ENCODE data around the gene THOC5.
"Not testable (repeated sequence)": the region's sequence is repeated elsewhere in the genome, so short reads cannot be mapped to it uniquely, and the experiment has no call there.

Gene THOC5

DNA sequence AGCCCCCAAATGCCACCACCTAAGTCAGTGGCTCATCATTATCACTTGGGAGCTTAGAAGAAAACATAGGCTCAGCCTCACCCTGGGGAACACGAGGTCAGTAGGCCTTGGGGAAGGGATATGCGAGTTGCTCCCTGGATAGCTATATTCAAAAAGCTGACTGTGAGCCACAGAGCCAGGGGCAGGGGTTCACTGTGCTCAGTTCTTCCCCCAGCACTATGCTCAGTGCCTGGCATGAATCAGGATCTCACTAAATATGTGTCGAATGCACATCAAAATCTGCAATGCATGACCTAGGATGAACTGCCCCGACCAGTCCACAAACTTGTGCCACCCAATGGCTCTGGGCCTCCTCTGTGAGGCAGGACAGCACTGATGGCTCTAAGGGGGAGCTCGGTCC, 35.1 kb downstream of the THOC5 start:
- Mint-ChIP-seq H3K4me3 (no peak overlapping the region), H3K27me3 (no peaks in the 10 kb centered on the region), H3K36me3 (ENCODE audit: insufficient read depth) (peaks cover 68% of the 10 kb centered on the region), H3K9me3 (no peaks in the 10 kb centered on the region), H3K27ac (ENCODE audit: low read depth) (no peak overlapping the region), H3K4me1 (no peaks in the 10 kb centered on the region)
- ATAC-seq (replicated peaks; ENCODE audit: extremely low read depth, poor library complexity, severe bottlenecking) = no peak
- DNase-seq (ENCODE audit: low spot score in 2 of 2) = no peak

GRCh38 chr22:29517215-29517908, 36.2 kb downstream of the THOC5 start:
- Mint-ChIP-seq H3K27me3 (no peaks in the 10 kb centered on the region), H3K27ac (ENCODE audit: low read depth) (no peak overlapping the region), H3K36me3 (ENCODE audit: insufficient read depth) (peaks cover 64% of the 10 kb centered on the region), H3K4me1 (no peaks in the 10 kb centered on the region), H3K9me3 (no peaks in the 10 kb centered on the region), H3K4me3 (no peak overlapping the region)
- DNase-seq (ENCODE audit: low spot score in 2 of 2) (no peak), ATAC-seq (replicated peaks; ENCODE audit: extremely low read depth, poor library complexity, severe bottlenecking) (no peak)

GRCh38 chr22:29512031-29512430, 41.5 kb downstream of the THOC5 start:
- H3K36me3 Mint-ChIP-seq (ENCODE audit: insufficient read depth) = peaks cover 62% of the 10 kb centered on the region
- ATAC-seq (replicated peaks; ENCODE audit: extremely low read depth, poor library complexity, severe bottlenecking) (no peak), DNase-seq (ENCODE audit: low spot score in 2 of 2) (no peak)
- H3K4me3 Mint-ChIP-seq = no peak overlapping the region
- H3K27me3 Mint-ChIP-seq = no peaks in the 10 kb centered on the region
- no peaks in the 10 kb centered on the region for H3K9me3 Mint-ChIP-seq
- no peaks in the 10 kb centered on the region for H3K4me1 Mint-ChIP-seq
- no peak overlapping the region for H3K27ac Mint-ChIP-seq (ENCODE audit: low read depth)

DNA sequence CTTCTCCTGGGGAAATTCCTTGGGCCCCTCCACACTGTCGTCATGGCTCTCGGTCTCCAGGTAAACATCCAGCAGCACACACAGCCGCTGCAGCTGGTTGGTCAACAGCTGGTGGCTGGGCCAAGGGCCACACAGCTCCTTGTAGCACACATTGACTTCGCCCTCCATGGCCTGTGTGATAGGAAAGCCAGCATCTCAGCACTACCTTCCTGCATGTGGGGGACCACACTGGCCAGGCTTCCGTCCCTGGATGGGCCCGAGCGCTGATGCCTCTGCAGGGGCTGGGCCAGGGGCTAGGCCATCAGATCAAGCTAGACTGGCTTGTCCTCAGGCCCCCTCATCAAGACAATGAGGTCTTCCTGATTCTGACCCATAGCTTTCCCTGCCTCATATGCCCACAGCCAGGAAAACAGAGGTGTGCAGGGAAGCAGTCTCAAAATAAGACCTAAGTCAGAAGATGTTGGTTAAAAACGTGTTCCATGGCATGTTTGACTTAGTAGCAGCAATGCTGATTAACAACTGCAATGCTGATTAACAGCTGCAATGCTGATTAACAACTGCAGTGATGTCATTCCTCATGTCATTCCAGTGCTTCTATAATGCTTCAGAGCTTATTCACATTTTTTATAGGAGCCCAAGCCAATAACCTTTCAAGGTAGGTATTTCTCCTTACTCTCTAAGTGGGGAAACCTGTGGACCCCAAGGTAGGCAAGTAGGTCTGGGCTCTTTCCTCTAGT, 42.3 kb downstream of the THOC5 start:
- Mint-ChIP-seq H3K9me3 (no peaks in the 10 kb centered on the region), H3K4me3 (no peak overlapping the region), H3K27ac (ENCODE audit: low read depth) (no peak overlapping the region), H3K4me1 (no peaks in the 10 kb centered on the region), H3K36me3 (ENCODE audit: insufficient read depth) (peaks cover 62% of the 10 kb centered on the region), H3K27me3 (no peaks in the 10 kb centered on the region)
- ATAC-seq (replicated peaks; ENCODE audit: extremely low read depth, poor library complexity, severe bottlenecking) (no peak), DNase-seq (ENCODE audit: low spot score in 2 of 2) (no peak)

DNA sequence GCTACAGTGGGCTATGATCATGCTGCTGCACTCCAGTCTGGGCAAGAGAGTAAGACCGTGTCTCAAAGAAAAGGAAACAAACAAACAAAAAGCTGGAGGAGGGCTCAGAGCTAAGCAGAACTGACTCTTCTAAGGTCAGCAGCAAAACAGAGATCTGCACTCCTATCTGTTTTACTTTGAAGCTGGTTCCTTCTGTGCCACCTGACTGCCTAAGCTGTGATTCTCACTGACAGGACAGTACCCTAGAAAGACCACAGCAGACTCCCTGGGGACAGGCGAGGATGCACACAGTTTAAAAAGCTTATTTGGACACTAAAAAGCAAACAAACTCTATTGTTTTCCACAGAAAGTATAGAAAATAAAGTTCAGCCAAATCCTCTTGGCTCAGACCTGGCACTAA, 43.0 kb downstream of the THOC5 start:
- no peak overlapping the region for H3K4me3 Mint-ChIP-seq
- no peak overlapping the region for H3K27ac Mint-ChIP-seq (ENCODE audit: low read depth)
- no peaks in the 10 kb centered on the region for H3K9me3 Mint-ChIP-seq
- DNase-seq (ENCODE audit: low spot score in 2 of 2) = no peak
- H3K27me3 Mint-ChIP-seq = no peaks in the 10 kb centered on the region
- peaks cover 57% of the 10 kb centered on the region for H3K36me3 Mint-ChIP-seq (ENCODE audit: insufficient read depth)
- no peak for ATAC-seq (replicated peaks; ENCODE audit: extremely low read depth, poor library complexity, severe bottlenecking)
- H3K4me1 Mint-ChIP-seq = no peaks in the 10 kb centered on the region

DNA sequence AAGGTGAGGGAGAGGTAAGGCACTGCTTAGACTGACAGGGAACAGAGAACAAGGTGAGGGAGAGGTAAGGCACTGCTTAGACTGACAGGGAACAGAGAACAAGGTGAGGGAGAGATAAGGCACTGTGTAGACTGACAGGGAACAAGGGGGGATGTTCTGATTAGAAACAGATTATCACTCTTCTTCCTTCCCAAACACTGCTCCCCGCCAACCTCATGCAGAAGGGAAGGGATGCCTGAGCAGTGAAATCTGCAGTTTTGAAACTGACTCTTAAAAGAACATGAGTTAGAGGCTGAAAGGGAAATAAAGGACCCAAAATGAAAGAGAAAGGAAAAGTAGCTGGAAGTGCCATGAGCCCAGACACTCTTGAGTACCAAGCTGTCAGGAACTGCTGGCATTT, 43.7 kb downstream of the THOC5 start:
- no peaks in the 10 kb centered on the region for H3K4me1 Mint-ChIP-seq
- DNase-seq (ENCODE audit: low spot score in 2 of 2) (no peak), ATAC-seq (replicated peaks; ENCODE audit: extremely low read depth, poor library complexity, severe bottlenecking) (no peak)
- H3K27ac Mint-ChIP-seq (ENCODE audit: low read depth) = peak overlapping the region; percentile 78
- H3K27me3 Mint-ChIP-seq = no peaks in the 10 kb centered on the region
- peaks cover 50% of the 10 kb centered on the region for H3K36me3 Mint-ChIP-seq (ENCODE audit: insufficient read depth)
- H3K9me3 Mint-ChIP-seq = no peaks in the 10 kb centered on the region
- H3K4me3 Mint-ChIP-seq = no peak overlapping the region

DNA sequence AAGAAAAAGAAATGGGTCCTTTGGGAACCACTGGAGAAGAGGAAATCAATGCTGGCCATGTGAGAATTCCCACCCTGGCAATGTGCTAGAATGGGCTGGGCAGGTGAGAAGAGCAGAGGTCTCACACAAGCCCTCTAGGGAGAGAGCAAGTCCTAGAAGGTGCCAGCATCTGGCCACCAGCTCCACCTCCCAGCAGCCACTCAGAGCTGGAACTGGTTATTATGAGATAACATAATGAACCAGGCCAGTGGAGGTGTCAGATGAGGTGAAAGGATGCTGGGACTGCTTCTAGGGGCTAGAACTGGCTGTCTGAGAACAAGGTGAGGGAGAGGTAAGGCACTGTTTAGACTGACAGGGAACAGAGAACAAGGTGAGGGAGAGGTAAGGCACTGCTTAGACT, 44.3 kb downstream of the THOC5 start:
- Mint-ChIP-seq H3K36me3 (ENCODE audit: insufficient read depth) (peaks cover 48% of the 10 kb centered on the region), H3K4me1 (no peaks in the 10 kb centered on the region), H3K9me3 (no peaks in the 10 kb centered on the region), H3K27me3 (no peaks in the 10 kb centered on the region), H3K27ac (ENCODE audit: low read depth) (peak overlapping the region; percentile 78), H3K4me3 (no peak overlapping the region)
- ATAC-seq (replicated peaks; ENCODE audit: extremely low read depth, poor library complexity, severe bottlenecking) = no peak
- DNase-seq (ENCODE audit: low spot score in 2 of 2) = no peak

DNA sequence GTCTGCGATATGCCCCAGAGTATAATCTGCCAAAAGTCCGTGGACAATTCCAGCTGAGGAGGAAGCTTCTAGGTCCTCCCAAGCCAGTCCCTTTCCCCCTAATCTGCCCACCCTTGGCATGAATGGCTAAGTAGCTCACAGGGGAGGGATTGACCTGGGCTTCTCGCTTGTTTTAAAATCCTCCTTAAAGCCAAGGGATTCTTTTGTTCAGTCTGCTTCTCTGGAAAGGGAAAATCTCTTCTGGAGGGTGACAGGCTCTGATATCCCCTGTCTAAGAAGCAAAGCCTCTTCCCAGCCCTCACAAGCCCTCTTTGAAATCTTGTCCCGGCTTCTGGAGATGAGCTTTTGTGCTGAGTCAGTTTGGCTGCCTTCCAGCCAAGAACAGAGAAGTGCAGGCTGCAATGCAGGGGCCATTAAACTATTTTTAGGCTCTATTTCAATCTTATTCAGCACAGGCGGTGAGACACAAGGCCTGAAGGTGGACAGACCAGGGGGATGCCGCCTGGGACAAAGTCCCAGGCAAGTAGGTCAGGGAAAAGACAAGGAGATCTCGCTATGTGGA, 49.7 kb downstream of the THOC5 start:
- H3K36me3 Mint-ChIP-seq (ENCODE audit: insufficient read depth) = peaks cover 31% of the 10 kb centered on the region
- H3K4me3 Mint-ChIP-seq = no peak overlapping the region
- DNase-seq (ENCODE audit: low spot score in 2 of 2) (no peak), ATAC-seq (replicated peaks; ENCODE audit: extremely low read depth, poor library complexity, severe bottlenecking) (no peak)
- no peaks in the 10 kb centered on the region for H3K9me3 Mint-ChIP-seq
- no peaks in the 10 kb centered on the region for H3K27me3 Mint-ChIP-seq
- H3K4me1 Mint-ChIP-seq = no peaks in the 10 kb centered on the region
- H3K27ac Mint-ChIP-seq (ENCODE audit: low read depth) = peak overlapping the region; percentile 78

DNA sequence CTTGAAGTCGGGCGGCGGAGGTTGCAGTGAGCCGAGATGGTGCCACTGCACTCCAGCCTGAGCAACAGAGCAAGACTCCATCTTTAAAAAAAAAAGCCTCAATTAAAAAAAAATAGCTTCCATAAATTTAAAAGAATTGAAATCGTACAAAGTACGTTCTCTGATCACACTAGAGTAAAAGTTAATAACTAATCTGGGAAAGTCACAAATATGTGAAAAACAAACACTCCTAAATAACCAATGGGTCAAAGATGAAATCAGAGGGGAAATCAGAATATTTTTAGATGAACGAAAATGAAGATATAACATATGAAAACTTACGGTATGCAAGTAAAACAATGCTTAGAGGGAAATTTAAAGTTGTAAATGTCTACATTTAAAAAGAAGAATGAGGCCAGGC, 53.7 kb downstream of the THOC5 start:
- Mint-ChIP-seq H3K4me3 (no peak overlapping the region), H3K9me3 (peaks cover 3% of the 10 kb centered on the region), H3K36me3 (ENCODE audit: insufficient read depth) (peaks cover 12% of the 10 kb centered on the region), H3K4me1 (no peaks in the 10 kb centered on the region), H3K27me3 (no peaks in the 10 kb centered on the region), H3K27ac (ENCODE audit: low read depth) (no peak overlapping the region)
- ATAC-seq (replicated peaks; ENCODE audit: extremely low read depth, poor library complexity, severe bottlenecking) (no peak), DNase-seq (ENCODE audit: low spot score in 2 of 2) (no peak)

- peaks cover 9% of the 10 kb centered on the region for H3K9me3 Mint-ChIP-seq
- ATAC-seq (replicated peaks; ENCODE audit: extremely low read depth, poor library complexity, severe bottlenecking) (no peak), DNase-seq (ENCODE audit: low spot score in 2 of 2) (no peak)
- no peak overlapping the region for H3K27ac Mint-ChIP-seq (ENCODE audit: low read depth)
- no peaks in the 10 kb centered on the region for H3K4me1 Mint-ChIP-seq
- H3K4me3 Mint-ChIP-seq = no peak overlapping the region
- no peaks in the 10 kb centered on the region for H3K36me3 Mint-ChIP-seq (ENCODE audit: insufficient read depth)
- H3K27me3 Mint-ChIP-seq = no peaks in the 10 kb centered on the region
These were observed 59.9 kb downstream of the THOC5 start for GRCh38 chr22:29493636-29494035.

DNA sequence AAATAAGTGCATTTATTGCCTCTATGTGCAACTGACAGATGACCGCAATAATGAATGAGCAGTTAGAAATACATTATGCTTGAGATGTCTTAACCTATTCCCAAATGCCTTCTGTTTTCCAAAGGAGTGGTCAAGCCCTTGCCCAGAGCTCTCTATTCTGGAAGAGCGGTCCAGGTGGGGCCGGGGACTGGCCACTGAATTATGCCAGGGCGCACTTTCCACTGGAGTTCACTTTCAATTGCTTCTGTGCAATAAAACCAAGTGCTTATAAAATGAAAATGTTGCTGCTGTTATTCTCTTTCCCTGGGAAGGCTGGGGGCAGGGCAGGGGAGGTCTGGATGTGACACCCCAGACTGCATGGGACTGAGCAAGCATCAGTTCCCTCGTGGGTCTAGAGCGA, 62.5 kb downstream of the THOC5 start:
- Mint-ChIP-seq H3K9me3 (peaks cover 9% of the 10 kb centered on the region), H3K36me3 (ENCODE audit: insufficient read depth) (peaks cover 2% of the 10 kb centered on the region), H3K4me1 (no peaks in the 10 kb centered on the region), H3K4me3 (no peak overlapping the region), H3K27me3 (no peaks in the 10 kb centered on the region), H3K27ac (ENCODE audit: low read depth) (no peak overlapping the region)
- no peak for ATAC-seq (replicated peaks; ENCODE audit: extremely low read depth, poor library complexity, severe bottlenecking)
- no peak for DNase-seq (ENCODE audit: low spot score in 2 of 2)

GRCh38 chr22:29489127-29489780, 64.3 kb downstream of the THOC5 start:
- H3K9me3 Mint-ChIP-seq; H3K36me3 Mint-ChIP-seq (ENCODE audit: insufficient read depth); ATAC-seq (replicated peaks; ENCODE audit: extremely low read depth, poor library complexity, severe bottlenecking); H3K27ac Mint-ChIP-seq (ENCODE audit: low read depth); H3K27me3 Mint-ChIP-seq; DNase-seq (ENCODE audit: low spot score in 2 of 2); H3K4me3 Mint-ChIP-seq; H3K4me1 Mint-ChIP-seq: not testable (repeated sequence)
